Measurements from ENCODE around the gene GLIS1. TPM values are rescaled to one million over a fixed set of nuclear protein-coding genes. Genes with fewer than 3 reads are reported as not detected.

The GLIS1 gene
- polyA plus RNA-seq, 1 donor from 2014 or later, result not detected

- Histone ChIP-seq H3K27ac (ENCODE audit: low read length) (no peak overlapping the region), H3K4me3 (ENCODE audit: low read length) (no peak overlapping the region), H3K4me2 (ENCODE audit: low read length) (no peak overlapping the region), H3K9me3 (ENCODE audit: low read length) (no peaks in the 10 kb centered on the region), H3F3A (ENCODE audit: insufficient read depth, low read length, poor library complexity, severe bottlenecking) (no peaks in the 10 kb centered on the region), H3K9me2 (ENCODE audit: insufficient read depth, low read length) (no peaks in the 10 kb centered on the region), H3K27me3 (ENCODE audit: insufficient read depth, low read depth, low read length) (no peaks in the 10 kb centered on the region), H4K20me1 (ENCODE audit: insufficient read depth) (no peaks in the 10 kb centered on the region), H3K36me3 (ENCODE audit: insufficient read depth, low read length) (no peaks in the 10 kb centered on the region), H3K79me2 (replicated peaks; ENCODE audit: insufficient read depth, low read length) (no peaks in the 10 kb centered on the region), H3K9ac (ENCODE audit: low read length) (no peak overlapping the region), H2AFZ (ENCODE audit: low read depth, low read length) (no peak overlapping the region)
- TF ChIP-seq EP300 (conservative IDR thresholded peaks at IDR 0.05; ENCODE audit: poor library complexity, severe bottlenecking), result no peak
These were observed 175.4 kb downstream of the GLIS1 start for GRCh38 chr1:53563611-53564010.

- no peaks in the 10 kb centered on the region for H3K79me2 ChIP-seq (replicated peaks; ENCODE audit: insufficient read depth, low read length)
These were observed 176.0 kb downstream of the GLIS1 start for GRCh38 chr1:53562981-53563379.

More at GRCh38 chr1:53562981-53563379, 176.0 kb downstream of the GLIS1 start:
- TF ChIP-seq SMC3 (conservative IDR thresholded peaks at IDR 0.05; ENCODE audit: poor library complexity), result no peak
- TF ChIP-seq EP300 (conservative IDR thresholded peaks at IDR 0.05; ENCODE audit: poor library complexity, severe bottlenecking), result no peak
- no peak for TF ChIP-seq POLR2AphosphoS5 (IDR thresholded peaks at IDR 0.05)
- no peak for TF ChIP-seq MXI1 (conservative IDR thresholded peaks at IDR 0.05; ENCODE audit: poor library complexity, severe bottlenecking)
- no peak for TF ChIP-seq TAF1 (IDR thresholded peaks at IDR 0.05; ENCODE audit: low read depth)
- TF ChIP-seq CTCF (IDR thresholded peaks at IDR 0.05; ENCODE audit: poor library complexity, severe bottlenecking), result no peak
- TF ChIP-seq EZH2 (IDR thresholded peaks at IDR 0.05; ENCODE audit: borderline replicate concordance, insufficient read depth, low read length, poor library complexity, severe bottlenecking), result no peak
- TF ChIP-seq RAD21 (conservative IDR thresholded peaks at IDR 0.05), result no peak
- no peak for TF ChIP-seq REST (IDR thresholded peaks at IDR 0.05; ENCODE audit: borderline replicate concordance)
- H3K4me2 ChIP-seq (ENCODE audit: low read length), result no peak overlapping the region
- H3K27ac ChIP-seq (ENCODE audit: low read length), result no peak overlapping the region
- H3K9me2 ChIP-seq (ENCODE audit: insufficient read depth, low read length), result no peaks in the 10 kb centered on the region
- no peak overlapping the region for H3K9ac ChIP-seq (ENCODE audit: low read length)
- no peak overlapping the region for H2AFZ ChIP-seq (ENCODE audit: low read depth, low read length)
- no peaks in the 10 kb centered on the region for H3K9me3 ChIP-seq (ENCODE audit: low read length)
- no peaks in the 10 kb centered on the region for H3F3A ChIP-seq (ENCODE audit: insufficient read depth, low read length, poor library complexity, severe bottlenecking)
- H3K27me3 ChIP-seq (ENCODE audit: insufficient read depth, low read depth, low read length), result no peaks in the 10 kb centered on the region
- H4K20me1 ChIP-seq (ENCODE audit: insufficient read depth), result no peaks in the 10 kb centered on the region
- H3K36me3 ChIP-seq (ENCODE audit: insufficient read depth, low read length), result no peaks in the 10 kb centered on the region
- no peak overlapping the region for H3K4me3 ChIP-seq (ENCODE audit: low read length)

Measured in neural cell (in vitro differentiated cells).